ENCODE results near the gene BCL7B.
A peak's percentile ranks its signal among the peaks of the same experiment; 100 is the strongest.

DNA sequence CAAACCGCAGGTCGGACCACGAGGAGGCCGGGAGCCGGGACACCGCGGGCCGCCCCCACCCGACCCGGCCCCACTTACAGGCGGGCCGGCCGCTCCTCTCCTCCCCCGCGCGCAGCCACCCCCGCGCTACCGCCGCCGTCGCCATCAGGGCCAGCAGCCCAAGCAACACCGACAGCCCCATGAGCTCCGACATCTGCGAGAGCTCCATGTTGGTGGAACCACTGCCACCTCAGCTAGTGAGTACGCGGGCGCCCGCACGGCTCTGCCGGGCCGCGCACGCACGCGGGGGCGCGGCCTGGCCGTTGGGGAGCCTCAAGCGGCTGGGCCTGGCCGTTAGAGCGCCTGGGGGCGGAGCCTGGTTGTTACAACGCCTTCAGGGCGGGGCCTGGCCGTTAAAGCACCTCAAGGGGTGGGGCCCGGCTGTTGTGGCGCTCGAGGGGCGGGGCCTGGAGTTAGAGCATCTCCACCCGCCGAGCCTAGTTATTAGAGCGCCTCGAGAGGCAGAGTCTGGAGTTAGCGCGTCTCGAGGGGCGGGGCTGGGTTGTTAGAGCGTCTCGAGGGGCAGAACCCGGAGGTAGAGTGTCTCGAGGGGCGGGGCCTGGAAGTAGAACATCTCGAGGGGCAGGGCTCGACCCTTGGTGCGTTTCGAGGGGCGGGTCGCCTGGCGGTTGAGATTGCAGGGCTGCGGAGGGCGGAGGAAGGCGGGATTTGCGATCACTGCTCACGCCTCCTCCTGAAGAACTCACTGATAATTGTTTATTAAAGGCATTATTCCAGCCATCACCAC lies 21.0 kb upstream of the BCL7B start, which contains the start of gene TBL2:
- TF ChIP-seq, protein P1, sequence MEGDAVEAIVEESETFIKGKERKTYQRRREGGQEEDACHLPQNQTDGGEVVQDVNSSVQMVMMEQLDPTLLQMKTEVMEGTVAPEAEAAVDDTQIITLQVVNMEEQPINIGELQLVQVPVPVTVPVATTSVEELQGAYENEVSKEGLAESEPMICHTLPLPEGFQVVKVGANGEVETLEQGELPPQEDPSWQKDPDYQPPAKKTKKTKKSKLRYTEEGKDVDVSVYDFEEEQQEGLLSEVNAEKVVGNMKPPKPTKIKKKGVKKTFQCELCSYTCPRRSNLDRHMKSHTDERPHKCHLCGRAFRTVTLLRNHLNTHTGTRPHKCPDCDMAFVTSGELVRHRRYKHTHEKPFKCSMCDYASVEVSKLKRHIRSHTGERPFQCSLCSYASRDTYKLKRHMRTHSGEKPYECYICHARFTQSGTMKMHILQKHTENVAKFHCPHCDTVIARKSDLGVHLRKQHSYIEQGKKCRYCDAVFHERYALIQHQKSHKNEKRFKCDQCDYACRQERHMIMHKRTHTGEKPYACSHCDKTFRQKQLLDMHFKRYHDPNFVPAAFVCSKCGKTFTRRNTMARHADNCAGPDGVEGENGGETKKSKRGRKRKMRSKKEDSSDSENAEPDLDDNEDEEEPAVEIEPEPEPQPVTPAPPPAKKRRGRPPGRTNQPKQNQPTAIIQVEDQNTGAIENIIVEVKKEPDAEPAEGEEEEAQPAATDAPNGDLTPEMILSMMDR (IDR thresholded peaks at IDR 0.05; ENCODE audit: low read depth, low read length): peak; percentile 10; the same call in 1 of the 2 replicates
- TF ChIP-seq EZH2phosphoT487 (IDR thresholded peaks at IDR 0.05; ENCODE audit: low read depth): no peak

Measured in OCI-LY3 (cell line).